Duodenal mucosa (tissue), 2 donors: ENCODE data around the gene USP35.

Source experiments
- H3K27ac ChIP-seq: one replicate; pipeline ENCODE4 v1.7.0; 2013; ENCODE audit warnings: low read depth, low read length
- H3K27me3 ChIP-seq, 2 donors: one replicate each; pipeline ENCODE4 v1.7.0; 2013; ENCODE audit warnings: low read length in 2 of 2, control low read depth in 1 of 2; ENCODE audit not compliant: insufficient read depth in 2 of 2, control insufficient read depth in 1 of 2
- H3K36me3 ChIP-seq, 2 donors: one replicate each; pipeline ENCODE4 v1.7.0; 2013; ENCODE audit warnings: low read length in 2 of 2, control low read depth in 1 of 2; ENCODE audit not compliant: insufficient read depth in 2 of 2, control insufficient read depth in 1 of 2
- H3K4me1 ChIP-seq, 2 donors: one replicate each; pipeline ENCODE4 v1.7.0; 2013; ENCODE audit warnings: low read length in 2 of 2, control low read depth in 1 of 2; ENCODE audit not compliant: insufficient read depth in 2 of 2, control insufficient read depth in 1 of 2
- H3K4me3 ChIP-seq, 2 donors: one replicate each; pipeline ENCODE4 v1.7.0; 2013; ENCODE audit warnings: low read length in 2 of 2, low read depth in 1 of 2
- H3K9ac ChIP-seq, 2 donors: one replicate each; pipeline ENCODE4 v1.7.0; 2013; ENCODE audit warnings: low read length in 2 of 2, low read depth in 1 of 2
- H3K9me3 ChIP-seq, 2 donors: one replicate each; pipeline ENCODE4 v1.7.0; 2013; ENCODE audit warnings: low read length in 2 of 2, control low read depth in 1 of 2; ENCODE audit not compliant: control insufficient read depth in 1 of 2

Gene USP35

DNA sequence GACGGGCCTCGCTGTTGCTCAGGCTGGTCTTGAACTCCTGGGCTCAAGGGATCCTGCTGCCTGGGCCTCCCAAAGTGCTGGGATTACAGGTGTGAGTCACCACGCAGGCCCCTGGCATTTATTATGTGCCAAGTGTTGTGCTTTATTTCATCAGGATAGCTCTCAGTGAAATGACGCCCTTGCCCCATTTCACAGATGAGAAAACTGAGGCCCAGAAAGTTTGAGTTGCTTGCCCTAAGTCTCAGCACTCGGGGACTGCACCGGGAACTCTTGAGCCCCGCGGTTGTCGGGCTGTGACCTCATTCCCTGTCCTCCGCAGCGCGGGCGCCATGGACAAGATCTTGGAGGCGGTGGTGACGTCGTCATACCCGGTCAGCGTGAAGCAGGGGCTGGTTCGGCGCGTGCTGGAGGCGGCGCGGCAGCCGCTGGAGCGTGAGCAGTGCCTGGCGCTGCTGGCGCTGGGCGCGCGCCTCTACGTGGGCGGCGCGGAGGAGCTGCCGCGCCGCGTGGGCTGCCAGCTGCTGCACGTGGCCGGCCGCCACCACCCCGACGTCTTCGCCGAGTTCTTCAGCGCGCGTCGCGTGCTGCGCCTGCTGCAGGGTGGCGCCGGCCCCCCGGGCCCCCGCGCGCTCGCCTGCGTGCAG is 7.3 kb downstream of the USP35 start:
- Histone ChIP-seq H3K4me1 (peaks cover 12 to 19% of the 10 kb centered on the region in 2 donors), H3K27ac (no peak overlapping the region), H3K4me3 (no peak overlapping the region)

GRCh38 chr11:78196661-78197091 is 8.0 kb downstream of the USP35 start:
- Histone ChIP-seq H3K4me1 (peaks cover 12 to 19% of the 10 kb centered on the region in 2 donors), H3K27ac (no peak overlapping the region), H3K9ac (no peak overlapping the region)

More for the DNA sequence above, 7.3 kb downstream of the USP35 start:
- Histone ChIP-seq H3K36me3 (peaks cover 0 to 31% of the 10 kb centered on the region in 2 donors), H3K9me3 (no peaks in the 10 kb centered on the region), H3K9ac (no peak overlapping the region), H3K27me3 (no peaks in the 10 kb centered on the region)

GRCh38 chr11:78197816-78198215 is 9.1 kb downstream of the USP35 start:
- H3K27ac ChIP-seq, result no peak overlapping the region
- no peaks in the 10 kb centered on the region for H3K27me3 ChIP-seq
- peaks cover 0 to 32% of the 10 kb centered on the region in 2 donors for H3K36me3 ChIP-seq
- no peaks in the 10 kb centered on the region for H3K9me3 ChIP-seq
- no peak overlapping the region for H3K9ac ChIP-seq
- no peak overlapping the region for H3K4me3 ChIP-seq
- peaks cover 16 to 20% of the 10 kb centered on the region in 2 donors for H3K4me1 ChIP-seq

More at GRCh38 chr11:78196661-78197091, 8.0 kb downstream of the USP35 start:
- Histone ChIP-seq H3K36me3 (peaks cover 0 to 32% of the 10 kb centered on the region in 2 donors), H3K9me3 (no peaks in the 10 kb centered on the region), H3K27me3 (no peaks in the 10 kb centered on the region), H3K4me3 (no peak overlapping the region)

DNA sequence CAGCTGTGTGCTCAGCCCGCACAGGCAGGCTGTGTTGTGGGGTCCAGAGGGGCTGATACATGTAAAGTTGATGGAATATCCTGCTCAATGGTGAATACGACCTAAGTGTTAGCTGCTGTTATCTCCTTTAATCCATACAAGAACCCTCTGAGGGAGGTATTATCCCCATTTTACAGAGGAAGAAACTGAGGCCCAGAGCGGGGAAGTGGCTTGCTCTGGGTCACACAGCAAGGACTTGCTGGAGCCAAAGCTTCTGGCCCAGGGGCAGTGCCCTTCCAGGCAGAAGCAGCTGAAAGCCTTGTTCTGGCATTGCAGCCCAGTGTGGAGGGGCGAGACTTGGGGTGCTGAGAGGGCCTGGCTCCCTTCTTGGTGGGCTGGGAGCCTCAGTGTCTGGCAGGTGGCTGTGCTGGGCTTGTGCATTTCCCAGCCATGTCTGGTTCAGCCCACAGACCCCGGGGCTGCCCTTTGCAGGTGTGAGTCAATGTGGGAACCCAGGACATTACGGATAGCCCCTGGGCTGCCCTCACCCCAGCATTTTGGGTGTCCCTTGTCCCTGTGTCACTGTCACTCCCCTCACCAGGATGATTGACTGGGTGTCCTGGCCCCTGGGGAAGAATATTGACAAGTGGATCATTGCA is 10.4 kb downstream of the USP35 start:
- no peak overlapping the region for H3K9ac ChIP-seq
- no peaks in the 10 kb centered on the region for H3K27me3 ChIP-seq
- H3K9me3 ChIP-seq, result no peaks in the 10 kb centered on the region
- peaks cover 0 to 32% of the 10 kb centered on the region in 2 donors for H3K36me3 ChIP-seq
- peaks cover 15 to 20% of the 10 kb centered on the region in 2 donors for H3K4me1 ChIP-seq
- H3K4me3 ChIP-seq, result no peak overlapping the region
- no peak overlapping the region for H3K27ac ChIP-seq

GRCh38 chr11:78199653-78200015 is 10.9 kb downstream of the USP35 start:
- Histone ChIP-seq H3K36me3 (peaks cover 0 to 32% of the 10 kb centered on the region in 2 donors), H3K27ac (no peak overlapping the region), H3K9me3 (no peaks in the 10 kb centered on the region), H3K9ac (no peak overlapping the region), H3K27me3 (no peaks in the 10 kb centered on the region), H3K4me3 (no peak overlapping the region), H3K4me1 (peaks cover 10 to 16% of the 10 kb centered on the region in 2 donors)

- H3K36me3 ChIP-seq, result peaks cover 0 to 33% of the 10 kb centered on the region in 2 donors
Measured at GRCh38 chr11:78200061-78200460, 11.3 kb downstream of the USP35 start.

GRCh38 chr11:78200553-78200952 is 11.8 kb downstream of the USP35 start:
- Histone ChIP-seq H3K27me3 (no peaks in the 10 kb centered on the region), H3K27ac (no peak overlapping the region), H3K4me1 (peaks cover 4 to 10% of the 10 kb centered on the region in 2 donors), H3K9me3 (no peaks in the 10 kb centered on the region), H3K9ac (no peak overlapping the region), H3K4me3 (no peak overlapping the region), H3K36me3 (peaks cover 0 to 37% of the 10 kb centered on the region in 2 donors)

More at GRCh38 chr11:78200061-78200460, 11.3 kb downstream of the USP35 start:
- H3K27ac ChIP-seq, result no peak overlapping the region
- H3K4me3 ChIP-seq, result no peak overlapping the region
- no peaks in the 10 kb centered on the region for H3K27me3 ChIP-seq
- H3K4me1 ChIP-seq, result peaks cover 6 to 12% of the 10 kb centered on the region in 2 donors
- no peaks in the 10 kb centered on the region for H3K9me3 ChIP-seq
- no peak overlapping the region for H3K9ac ChIP-seq

- H3K27me3 ChIP-seq, result no peaks in the 10 kb centered on the region
- no peak overlapping the region for H3K27ac ChIP-seq
- H3K4me1 ChIP-seq, result peaks cover 4 to 10% of the 10 kb centered on the region in 2 donors
- H3K36me3 ChIP-seq, result peaks cover 2 to 37% of the 10 kb centered on the region in 2 donors
- H3K9me3 ChIP-seq, result no peaks in the 10 kb centered on the region
- H3K9ac ChIP-seq, result no peak overlapping the region
- H3K4me3 ChIP-seq, result no peak overlapping the region
Measured at GRCh38 chr11:78201096-78201818, 12.5 kb downstream of the USP35 start.

DNA sequence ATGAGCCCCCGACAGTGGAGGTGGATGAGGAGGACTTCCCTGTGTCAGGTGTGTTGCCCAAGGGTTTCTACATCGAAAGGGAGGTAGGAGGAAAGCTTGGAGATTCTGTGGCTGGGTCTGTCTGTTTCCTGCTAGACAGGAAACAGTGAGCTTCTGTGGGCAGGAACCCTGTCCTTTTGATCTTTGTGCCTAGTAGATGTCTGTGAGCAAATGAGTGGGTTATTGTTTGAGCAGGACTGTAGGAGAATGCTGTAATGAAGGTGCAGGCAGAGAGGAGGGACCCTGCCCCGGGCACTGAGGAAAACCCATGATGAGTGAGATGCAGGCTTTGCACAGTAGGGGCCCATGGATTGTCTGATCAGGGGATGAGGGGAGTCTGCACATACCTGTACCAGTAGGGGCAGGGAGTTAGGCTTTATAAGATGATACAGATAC is 14.0 kb downstream of the USP35 start:
- Histone ChIP-seq H3K9ac (no peak overlapping the region), H3K27ac (no peak overlapping the region), H3K36me3 (peaks cover 2 to 35% of the 10 kb centered on the region in 2 donors)

GRCh38 chr11:78203184-78203583 is 14.5 kb downstream of the USP35 start:
- Histone ChIP-seq H3K4me3 (peak overlapping the region; percentile 40 to 42), H3K27me3 (no peaks in the 10 kb centered on the region), H3K36me3 (peaks cover 2 to 31% of the 10 kb centered on the region in 2 donors), H3K9ac (no peak overlapping the region), H3K27ac (no peak overlapping the region), H3K9me3 (no peaks in the 10 kb centered on the region), H3K4me1 (peaks cover 4 to 10% of the 10 kb centered on the region in 2 donors)

More for the DNA sequence above, 14.0 kb downstream of the USP35 start:
- H3K9me3 ChIP-seq, result no peaks in the 10 kb centered on the region
- no peaks in the 10 kb centered on the region for H3K27me3 ChIP-seq
- peak overlapping the region; percentile 40 to 42 for H3K4me3 ChIP-seq
- H3K4me1 ChIP-seq, result peaks cover 4 to 10% of the 10 kb centered on the region in 2 donors
